H1 (cell line): ENCODE results near the gene SH2D1A. TPM values are rescaled to one million over a fixed set of nuclear protein-coding genes. Genes with fewer than 3 reads are reported as not detected.

Source experiments
- CTCF ChIA-PET: fragments of 300-600 bp; sonication (Branson Sonifier 250); formaldehyde crosslinking; loops from one replicate; lab custom pipeline; 2021; ENCODE audit not compliant: partially characterized antibody; lab: Charles Lee
- POLR2A ChIA-PET: fragments of 300-600 bp; sonication (Branson Sonifier 250); formaldehyde crosslinking; loops from one replicate; lab custom pipeline; 2021; ENCODE audit warnings: inconsistent platforms; ENCODE audit not compliant: partially characterized antibody; lab: Charles Lee
- DNase-seq, 2 experiments: peaks; one replicate each; pipeline versions ENCODE4 v3.0.0 to v3.0.0-alpha.2; 2010 to 2022; ENCODE audit warnings: low spot score in 2 of 2, low read depth in 1 of 2, mixed read lengths in 1 of 2
- FAIRE-seq: peaks from 2 replicates; lab custom pipeline; 2011; peaks lifted over from hg19 to GRCh38; lab: Jason Lieb, UNC
- H2AFZ ChIP-seq: 2 replicates; pipeline ENCODE4 v1.8.1; 2012; ENCODE audit warnings: low read length, inconsistent platforms
- H2AK5ac ChIP-seq: 2 replicates; pipeline ENCODE4 v1.6.1; 2013; ENCODE audit warnings: low read depth, low read length
- H2BK120ac ChIP-seq: replicated peaks from 2 replicates; pipeline ENCODE3; 2013; ENCODE audit warnings: low read depth, low read length, inconsistent platforms
- H2BK12ac ChIP-seq: 2 replicates; pipeline ENCODE4 v1.6.1; 2013; ENCODE audit warnings: low read depth, low read length
- H2BK15ac ChIP-seq: 2 replicates; pipeline ENCODE4 v1.6.1; 2013; ENCODE audit warnings: low read length
- H2BK20ac ChIP-seq: 2 replicates; pipeline ENCODE4 v1.6.1; 2013; ENCODE audit warnings: low read length
- H2BK5ac ChIP-seq: 2 replicates; pipeline ENCODE4 v1.6.1; 2013; ENCODE audit warnings: low read depth, low read length
- H3K14ac ChIP-seq: 2 replicates; pipeline ENCODE4 v1.6.1; 2013; ENCODE audit warnings: inconsistent platforms; ENCODE audit not compliant: insufficient read length
- H3K18ac ChIP-seq: 2 replicates; pipeline ENCODE4 v1.6.1; 2013; ENCODE audit warnings: low read length; ENCODE audit errors: extremely low read depth
- H3K23ac ChIP-seq: 2 replicates; pipeline ENCODE4 v1.6.1; 2013; ENCODE audit warnings: inconsistent platforms; ENCODE audit not compliant: insufficient read length
- H3K23me2 ChIP-seq: 2 replicates; pipeline ENCODE4 v1.6.1; 2013; ENCODE audit warnings: low read depth, low read length
- H3K27ac ChIP-seq: 2 replicates; pipeline ENCODE4 v1.6.1; 2011; ENCODE audit warnings: low read depth, low read length, inconsistent platforms
- H3K27me3 ChIP-seq, 4 experiments: replicated peaks in 1 of 4; 1 replicate in 1 of 4; 2 replicates in 3 of 4; pipeline versions ENCODE4 v1.6.1 to v1.8.1; 2011 to 2013; ENCODE audit warnings: low read length in 3 of 4, mild to moderate bottlenecking in 3 of 4, inconsistent platforms in 2 of 4, mixed read lengths in 2 of 4, moderate library complexity in 1 of 4; ENCODE audit not compliant: control insufficient read depth in 3 of 4, insufficient read depth in 3 of 4; ENCODE audit errors: extremely low read depth in 1 of 4
- H3K36me3 ChIP-seq, 4 experiments: 2 replicates each; pipeline versions ENCODE4 v1.6.1 to v1.8.1; 2011 to 2013; ENCODE audit warnings: mild to moderate bottlenecking in 4 of 4, low read length in 3 of 4, moderate library complexity in 2 of 4, control low read depth in 1 of 4, inconsistent platforms in 1 of 4; ENCODE audit not compliant: insufficient read depth in 4 of 4, control insufficient read depth in 2 of 4
- H3K4ac ChIP-seq: replicated peaks from 2 replicates; pipeline ENCODE3; 2013; ENCODE audit warnings: low read length, low read depth, mixed read lengths, inconsistent platforms; ENCODE audit not compliant: insufficient read length
- H3K4me1 ChIP-seq, 4 experiments: replicated peaks in 1 of 4; 1 replicate in 1 of 4; 2 replicates in 3 of 4; pipeline versions ENCODE4 v1.6.1 to v1.8.1; 2011 to 2013; ENCODE audit warnings: low read length in 3 of 4, inconsistent platforms in 2 of 4, mixed read lengths in 1 of 4; ENCODE audit not compliant: insufficient read depth in 4 of 4, control insufficient read depth in 3 of 4
- H3K4me2 ChIP-seq, 2 experiments: 2 replicates each; pipeline versions ENCODE4 v1.6.1 to v1.8.1; 2011 to 2013; ENCODE audit warnings: low read depth in 2 of 2, low read length in 2 of 2, control low read depth in 1 of 2, inconsistent platforms in 1 of 2, mild to moderate bottlenecking in 1 of 2; ENCODE audit not compliant: insufficient read depth in 1 of 2
- H3K4me3 ChIP-seq, 4 experiments: fragments of 200-600, 300-600 bp in 1 of 4; sonication (generic), shearing (Covaris generic), sonication (Bioruptor Twin) in 1 of 4; 2 replicates each; pipeline versions ENCODE4 v1.5.1 to v1.8.1; 2011 to 2016; ENCODE audit warnings: low read length in 4 of 4, low read depth in 3 of 4, control low read depth in 2 of 4, inconsistent platforms in 2 of 4, mild to moderate bottlenecking in 2 of 4, mixed read lengths in 1 of 4, moderate library complexity in 1 of 4; ENCODE audit not compliant: insufficient read depth in 2 of 4; ENCODE audit errors: extremely low read depth in 1 of 4
- H3K56ac ChIP-seq: replicated peaks from 2 replicates; pipeline ENCODE3; 2013; ENCODE audit warnings: low read depth, mild to moderate bottlenecking, mixed read lengths, low read length, inconsistent platforms; ENCODE audit not compliant: insufficient read length
- H3K79me1 ChIP-seq: 2 replicates; pipeline ENCODE4 v1.6.1; 2013; ENCODE audit warnings: low read depth, low read length, control low read depth
- H3K79me2 ChIP-seq, 2 experiments: 2 replicates each; pipeline versions ENCODE4 v1.6.1 to v1.8.1; 2012 to 2013; ENCODE audit warnings: low read length in 2 of 2, mild to moderate bottlenecking in 2 of 2, inconsistent platforms in 1 of 2; ENCODE audit not compliant: insufficient read depth in 2 of 2, control insufficient read depth in 1 of 2
- H3K9ac ChIP-seq, 4 experiments: replicated peaks in 1 of 4; 1 replicate in 1 of 4; 2 replicates in 3 of 4; pipeline versions ENCODE4 v1.6.1 to v1.8.1; 2011 to 2013; ENCODE audit warnings: low read depth in 3 of 4, low read length in 3 of 4, control low read depth in 2 of 4, mild to moderate bottlenecking in 2 of 4, moderate library complexity in 2 of 4, inconsistent platforms in 1 of 4; ENCODE audit errors: extremely low read depth in 1 of 4
- H3K9me3 ChIP-seq, 2 experiments: 2 replicates each; pipeline versions ENCODE4 v1.6.1 to v1.8.1; 2012 to 2013; ENCODE audit warnings: mild to moderate bottlenecking in 2 of 2, moderate library complexity in 2 of 2, control low read depth in 1 of 2, inconsistent platforms in 1 of 2, low read depth in 1 of 2, low read length in 1 of 2, mixed read lengths in 1 of 2; ENCODE audit not compliant: insufficient read depth in 2 of 2
- H4K20me1 ChIP-seq, 2 experiments: replicated peaks in 1 of 2; 2 replicates each; pipeline versions ENCODE3 to v1.8.1; 2011 to 2013; ENCODE audit warnings: inconsistent platforms in 2 of 2, low read length in 2 of 2, mild to moderate bottlenecking in 1 of 2; ENCODE audit not compliant: insufficient read depth in 2 of 2, control insufficient read depth in 1 of 2
- H4K5ac ChIP-seq: 2 replicates; pipeline ENCODE4 v1.6.1; 2013; ENCODE audit warnings: low read length, low read depth, mixed read lengths, inconsistent platforms; ENCODE audit not compliant: insufficient read length
- H4K8ac ChIP-seq: 2 replicates; pipeline ENCODE4 v1.8.0; 2013; ENCODE audit warnings: mild to moderate bottlenecking, moderate library complexity, low read length, inconsistent platforms; ENCODE audit not compliant: insufficient read depth; ENCODE audit errors: extremely low read depth
- H4K91ac ChIP-seq: replicated peaks from 2 replicates; pipeline ENCODE3; 2013; ENCODE audit warnings: low read length, mixed read lengths, inconsistent platforms; ENCODE audit not compliant: insufficient read length
- ASH2L ChIP-seq: fragments of 200-600, 300-600 bp; sonication (generic); IDR thresholded peaks from one replicate; pipeline ENCODE4 v1.7.1; 2017; ENCODE audit warnings: low read length
- BCL11A ChIP-seq, 2 experiments: IDR thresholded peaks; one replicate each; pipeline ENCODE4 v1.6.1; 2011; ENCODE audit warnings: low read depth in 2 of 2, low read length in 2 of 2, mild to moderate bottlenecking in 2 of 2
- CEBPB ChIP-seq: IDR thresholded peaks from 2 replicates; pipeline ENCODE4 v1.6.1; 2012; ENCODE audit warnings: low read depth, low read length
- E2F6 ChIP-seq: IDR thresholded peaks from 2 replicates; pipeline ENCODE4 v1.6.1; 2012; ENCODE audit warnings: inconsistent platforms
- EP300 ChIP-seq, 2 experiments: IDR thresholded peaks; 1 replicate in 1 of 2; 2 replicates in 1 of 2; pipeline ENCODE4 v1.6.1; 2011 to 2012; ENCODE audit warnings: low read depth in 2 of 2, low read length in 2 of 2, mild to moderate bottlenecking in 2 of 2, borderline replicate concordance in 1 of 2, inconsistent platforms in 1 of 2, moderate library complexity in 1 of 2
- FOSL1 ChIP-seq: IDR thresholded peaks from 2 replicates; pipeline ENCODE4 v1.6.1; 2011; ENCODE audit warnings: mild to moderate bottlenecking, low read depth, low read length, moderate library complexity; ENCODE audit not compliant: insufficient read depth
- JUND ChIP-seq: IDR thresholded peaks from 2 replicates; pipeline ENCODE4 v1.6.1; 2011; ENCODE audit warnings: mild to moderate bottlenecking, improper control_type of control experiment, low read length
- KDM5A ChIP-seq: fragments of 200-600 bp; IDR thresholded peaks from 2 replicates; pipeline ENCODE4 v1.7.1; 2012; ENCODE audit warnings: mild to moderate bottlenecking, low read length, inconsistent platforms, mixed read lengths
- RAD21 ChIP-seq, 2 experiments: IDR thresholded peaks in 1 of 2; conservative IDR thresholded peaks in 1 of 2; 2 replicates each; pipeline ENCODE4 v1.6.1; 2011; ENCODE audit warnings: low read depth in 2 of 2, low read length in 2 of 2, improper control_type of control experiment in 1 of 2, inconsistent platforms in 1 of 2, mild to moderate bottlenecking in 1 of 2, moderate library complexity in 1 of 2
- SUZ12 ChIP-seq: fragments of 200-600 bp; sonication (generic); IDR thresholded peaks from 2 replicates; pipeline ENCODE4 v1.6.1; 2012; ENCODE audit warnings: mild to moderate bottlenecking, inconsistent platforms, low read length, moderate library complexity, mixed read lengths
- TAF7 ChIP-seq: optimal IDR thresholded peaks from 2 replicates; pipeline ENCODE3; 2011; ENCODE audit warnings: low read depth, mild to moderate bottlenecking, inconsistent platforms, low read length, moderate library complexity, borderline replicate concordance
- WGBS, 2 experiments: shearing (Covaris generic) in 1 of 2; methylation state at CpG; one replicate each; pipeline versions ENCODE4 v1.1.6 to v1.1.7; 2013 to 2015; ENCODE audit warnings: low lambda C conversion rate in 2 of 2, mixed read lengths in 2 of 2, inconsistent platforms in 1 of 2, low coverage in 1 of 2, missing lambda C conversion rate in 1 of 2; ENCODE audit not compliant: insufficient replicate concordance in 2 of 2, insufficient coverage in 1 of 2, insufficient read length in 1 of 2; ENCODE audit errors: extremely low coverage in 1 of 2, missing lambda C conversion rate in 1 of 2; 5-methylcytosine and 5-hydroxymethylcytosine counted together
- polyA plus RNA-seq, 7 experiments: library from polyadenylated mRNA; depleted of rRNA in 3 of 7; stranded (reverse) in 5 of 7; unstranded in 2 of 7; fragments of >200 nt in 5 of 7; fragments of 200-250 nt in 2 of 7; gene quantifications; 1 replicate in 5 of 7; 2 replicates in 1 of 7; 4 replicates in 1 of 7; pipeline versions ENCODE4 v1.2.1 to v1.2.3, GENCODE V29; 2011 to 2013; ENCODE audit warnings: missing spikeins in 2 of 7, mixed read lengths in 2 of 7
- total RNA-seq: library from RNA; stranded (reverse); fragmentation: NEBNext Ultra II Directional; extraction: Animal tissue kit (Norgen Biotek cat#: 25700); gene quantifications from 2 replicates; pipeline ENCODE4 v1.2.1, GENCODE V29; 2021
- TF ChIP-seq, protein P1 (sequence below): IDR thresholded peaks from 2 replicates; pipeline ENCODE4 v1.6.1; 2011; ENCODE audit warnings: low read length, improper control_type of control experiment

The SH2D1A gene
- total and polyA plus RNA-seq, 2 of the 8 experiments (the other 6 are each of a cell fraction or from before 2014, with no cell fraction given) = not detected

DNA sequence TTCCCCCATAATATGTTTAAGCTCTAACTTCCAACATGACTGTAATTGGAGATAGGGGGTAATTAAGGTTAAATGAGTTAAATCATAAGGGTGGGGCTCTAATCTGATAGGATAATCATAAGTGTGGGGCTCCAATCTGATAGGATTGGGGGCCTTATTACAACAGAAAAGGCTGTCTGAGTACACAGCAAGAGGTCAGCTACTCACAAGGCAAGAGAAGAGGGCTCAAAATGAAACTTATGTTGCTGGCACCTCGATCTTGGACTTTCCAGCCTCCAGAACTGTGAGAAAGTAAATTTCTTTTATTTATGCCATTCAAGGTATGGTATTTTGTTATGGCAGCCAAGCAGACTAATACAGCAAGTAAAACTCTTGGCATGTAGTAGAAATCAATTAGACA lies 16.4 kb downstream of the SH2D1A start:
- no peak overlapping the region for H4K5ac ChIP-seq
- no peak overlapping the region for H3K4me2 ChIP-seq
- no peak overlapping the region for H2AFZ ChIP-seq
- ChIA-PET POLR2A (no interaction called here), CTCF (interaction anchor here (0.8 kb wide), 1 partner anchor 11 kb away, joined by 3 read pairs; no protein-coding TSS in a partner anchor)
- no peaks in the 10 kb centered on the region for H3K79me2 ChIP-seq
- H3K4me3 ChIP-seq = no peak overlapping the region
- no peak overlapping the region for H3K56ac ChIP-seq
- H3K27me3 ChIP-seq = no peaks in the 10 kb centered on the region
- H4K91ac ChIP-seq = no peak overlapping the region
- no peaks in the 10 kb centered on the region for H3K23me2 ChIP-seq
- H4K8ac ChIP-seq = no peak overlapping the region
- WGBS, 2 experiments = 92% methylated on average over 1 of the region's 1 CpG; no CpG with 5 or more reads in 1 of the 2 experiments
- no peaks in the 10 kb centered on the region for H4K20me1 ChIP-seq
- H3K27ac ChIP-seq = no peak overlapping the region
- H2BK120ac ChIP-seq = no peak overlapping the region
- H2BK20ac ChIP-seq = no peak overlapping the region
- no peak overlapping the region for H3K14ac ChIP-seq
- no peaks in the 10 kb centered on the region for H3K79me1 ChIP-seq
- H2AK5ac ChIP-seq = no peak overlapping the region
- DNase-seq (no peak), FAIRE-seq (no peak)
- no peaks in the 10 kb centered on the region for H3K36me3 ChIP-seq
- no peaks in the 10 kb centered on the region for H3K9me3 ChIP-seq
- H3K23ac ChIP-seq = no peak overlapping the region
- H2BK5ac ChIP-seq = no peak overlapping the region
- H3K4ac ChIP-seq = no peak overlapping the region
- no peak overlapping the region for H3K9ac ChIP-seq
- no peaks in the 10 kb centered on the region for H3K4me1 ChIP-seq
- H3K18ac ChIP-seq = no peak overlapping the region
- H2BK15ac ChIP-seq = no peak overlapping the region
- H2BK12ac ChIP-seq = no peak overlapping the region
- TF ChIP-seq BCL11A (IDR thresholded peaks at IDR 0.05; ENCODE audit: low read depth in 2 of 2, low read length in 2 of 2) (no peak), SUZ12 (no peak), E2F6 (no peak), RAD21 (IDR thresholded peaks at IDR 0.05 in 1 of 2, conservative IDR thresholded peaks at IDR 0.05 in 1 of 2; ENCODE audit: low read depth in 2 of 2, low read length in 2 of 2) (no peak), ASH2L (no peak), TAF7 (no peak), CEBPB (no peak), JUND (no peak), FOSL1 (no peak), KDM5A (no peak), EP300 (IDR thresholded peaks at IDR 0.05; ENCODE audit: borderline replicate concordance in 1 of 2, low read depth in 2 of 2, low read length in 2 of 2) (no peak)
- TF ChIP-seq, protein P1, sequence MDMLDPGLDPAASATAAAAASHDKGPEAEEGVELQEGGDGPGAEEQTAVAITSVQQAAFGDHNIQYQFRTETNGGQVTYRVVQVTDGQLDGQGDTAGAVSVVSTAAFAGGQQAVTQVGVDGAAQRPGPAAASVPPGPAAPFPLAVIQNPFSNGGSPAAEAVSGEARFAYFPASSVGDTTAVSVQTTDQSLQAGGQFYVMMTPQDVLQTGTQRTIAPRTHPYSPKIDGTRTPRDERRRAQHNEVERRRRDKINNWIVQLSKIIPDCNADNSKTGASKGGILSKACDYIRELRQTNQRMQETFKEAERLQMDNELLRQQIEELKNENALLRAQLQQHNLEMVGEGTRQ = no peak
